K562 (cell line): ENCODE data around the gene CDC42EP3.

Experiments
- BCL6 ChIP-seq: fragments of 250-450 bp; sonication (Bioruptor Pico); IDR thresholded peaks from 2 replicates; pipeline ENCODE4 v1.4.0; 2020
- CHD2 ChIP-seq: IDR thresholded peaks from 2 replicates; pipeline ENCODE4 v1.6.1; 2011; ENCODE audit warnings: low read depth, low read length
- EP300 ChIP-seq: IDR thresholded peaks from 2 replicates; pipeline ENCODE4 v1.6.1; 2012; ENCODE audit warnings: low read length, improper control_type of control experiment
- TF ChIP-seq, protein P1 (sequence below): sonication (generic); formaldehyde crosslinking; IDR thresholded peaks from 2 replicates; pipeline ENCODE4 v1.8.1; 2023; ENCODE audit warnings: mild to moderate bottlenecking, missing genetic modification reagents
- TF ChIP-seq, protein P2 (sequence below), 3 experiments: IDR thresholded peaks in 2 of 3; conservative IDR thresholded peaks in 1 of 3; 2 replicates each; pipeline ENCODE4 v1.5.1; 2011 to 2012; ENCODE audit warnings: low read length in 3 of 3, mild to moderate bottlenecking in 3 of 3, control low read depth in 2 of 3, improper control_type of control experiment in 1 of 3, inconsistent platforms in 1 of 3, low read depth in 1 of 3, mixed read lengths in 1 of 3, moderate library complexity in 1 of 3; ENCODE audit not compliant: insufficient read depth in 2 of 3

DNA sequence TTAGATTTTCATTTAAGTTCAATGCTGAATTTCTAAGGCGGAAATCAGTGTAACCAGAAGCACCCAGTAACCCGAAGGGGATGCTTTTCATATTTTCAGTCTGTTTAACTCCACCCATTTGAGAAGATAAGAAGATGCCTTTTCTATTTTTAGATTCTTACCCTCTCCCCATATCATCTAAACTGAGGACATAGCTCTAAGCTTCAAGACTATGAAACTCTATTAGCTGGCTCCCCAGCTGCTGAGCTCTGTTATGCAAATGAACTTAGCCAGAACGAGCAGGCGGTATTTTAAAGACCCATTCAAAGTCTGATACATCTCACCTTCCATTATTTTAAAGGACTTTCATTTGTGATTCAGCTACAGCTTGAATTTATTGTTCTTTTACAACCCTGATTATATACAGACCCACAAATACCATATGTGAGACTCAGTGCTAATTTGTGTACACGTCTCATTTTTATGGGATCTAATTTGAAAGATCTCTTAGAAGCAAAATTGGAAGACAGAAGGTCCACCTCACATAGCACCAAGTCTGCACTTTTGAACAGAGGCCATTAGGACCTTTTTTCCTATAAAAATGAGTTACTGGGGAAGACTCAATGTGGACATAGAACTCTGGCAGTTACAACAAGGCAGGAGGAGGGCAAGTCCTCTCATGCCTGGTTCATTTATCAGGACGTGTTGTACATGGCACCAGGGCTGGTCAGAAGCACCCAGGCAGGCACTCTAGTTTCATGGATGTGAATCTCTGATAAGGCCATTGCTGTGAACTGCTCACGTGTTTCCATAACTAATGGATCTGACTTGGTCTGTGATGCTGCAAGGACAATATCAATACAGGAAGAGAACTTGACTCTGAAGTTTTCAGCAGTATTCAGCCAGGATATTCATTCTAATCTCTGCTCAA is 16.3 kb downstream of the CDC42EP3 start:
- TF ChIP-seq, protein P1, sequence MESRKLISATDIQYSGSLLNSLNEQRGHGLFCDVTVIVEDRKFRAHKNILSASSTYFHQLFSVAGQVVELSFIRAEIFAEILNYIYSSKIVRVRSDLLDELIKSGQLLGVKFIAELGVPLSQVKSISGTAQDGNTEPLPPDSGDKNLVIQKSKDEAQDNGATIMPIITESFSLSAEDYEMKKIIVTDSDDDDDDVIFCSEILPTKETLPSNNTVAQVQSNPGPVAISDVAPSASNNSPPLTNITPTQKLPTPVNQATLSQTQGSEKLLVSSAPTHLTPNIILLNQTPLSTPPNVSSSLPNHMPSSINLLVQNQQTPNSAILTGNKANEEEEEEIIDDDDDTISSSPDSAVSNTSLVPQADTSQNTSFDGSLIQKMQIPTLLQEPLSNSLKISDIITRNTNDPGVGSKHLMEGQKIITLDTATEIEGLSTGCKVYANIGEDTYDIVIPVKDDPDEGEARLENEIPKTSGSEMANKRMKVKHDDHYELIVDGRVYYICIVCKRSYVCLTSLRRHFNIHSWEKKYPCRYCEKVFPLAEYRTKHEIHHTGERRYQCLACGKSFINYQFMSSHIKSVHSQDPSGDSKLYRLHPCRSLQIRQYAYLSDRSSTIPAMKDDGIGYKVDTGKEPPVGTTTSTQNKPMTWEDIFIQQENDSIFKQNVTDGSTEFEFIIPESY, result no peak
- TF ChIP-seq, protein P2, sequence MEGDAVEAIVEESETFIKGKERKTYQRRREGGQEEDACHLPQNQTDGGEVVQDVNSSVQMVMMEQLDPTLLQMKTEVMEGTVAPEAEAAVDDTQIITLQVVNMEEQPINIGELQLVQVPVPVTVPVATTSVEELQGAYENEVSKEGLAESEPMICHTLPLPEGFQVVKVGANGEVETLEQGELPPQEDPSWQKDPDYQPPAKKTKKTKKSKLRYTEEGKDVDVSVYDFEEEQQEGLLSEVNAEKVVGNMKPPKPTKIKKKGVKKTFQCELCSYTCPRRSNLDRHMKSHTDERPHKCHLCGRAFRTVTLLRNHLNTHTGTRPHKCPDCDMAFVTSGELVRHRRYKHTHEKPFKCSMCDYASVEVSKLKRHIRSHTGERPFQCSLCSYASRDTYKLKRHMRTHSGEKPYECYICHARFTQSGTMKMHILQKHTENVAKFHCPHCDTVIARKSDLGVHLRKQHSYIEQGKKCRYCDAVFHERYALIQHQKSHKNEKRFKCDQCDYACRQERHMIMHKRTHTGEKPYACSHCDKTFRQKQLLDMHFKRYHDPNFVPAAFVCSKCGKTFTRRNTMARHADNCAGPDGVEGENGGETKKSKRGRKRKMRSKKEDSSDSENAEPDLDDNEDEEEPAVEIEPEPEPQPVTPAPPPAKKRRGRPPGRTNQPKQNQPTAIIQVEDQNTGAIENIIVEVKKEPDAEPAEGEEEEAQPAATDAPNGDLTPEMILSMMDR (IDR thresholded peaks at IDR 0.05 in 2 of 3, conservative IDR thresholded peaks at IDR 0.05 in 1 of 3; ENCODE audit: insufficient read depth in 2 of 3, low read depth in 1 of 3, low read length in 3 of 3), result no peak
- TF ChIP-seq BCL6 (CRISPR knock-in tag), result no peak
- TF ChIP-seq EP300, result no peak
- no peak for TF ChIP-seq CHD2
